Measurements from ENCODE around the gene NRN1. TPM values are rescaled to one million over a fixed set of nuclear protein-coding genes. Genes with fewer than 3 reads are reported as not detected.

The NRN1 gene, protein sequence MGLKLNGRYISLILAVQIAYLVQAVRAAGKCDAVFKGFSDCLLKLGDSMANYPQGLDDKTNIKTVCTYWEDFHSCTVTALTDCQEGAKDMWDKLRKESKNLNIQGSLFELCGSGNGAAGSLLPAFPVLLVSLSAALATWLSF
- 13.1 TPM for total RNA-seq

DNA sequence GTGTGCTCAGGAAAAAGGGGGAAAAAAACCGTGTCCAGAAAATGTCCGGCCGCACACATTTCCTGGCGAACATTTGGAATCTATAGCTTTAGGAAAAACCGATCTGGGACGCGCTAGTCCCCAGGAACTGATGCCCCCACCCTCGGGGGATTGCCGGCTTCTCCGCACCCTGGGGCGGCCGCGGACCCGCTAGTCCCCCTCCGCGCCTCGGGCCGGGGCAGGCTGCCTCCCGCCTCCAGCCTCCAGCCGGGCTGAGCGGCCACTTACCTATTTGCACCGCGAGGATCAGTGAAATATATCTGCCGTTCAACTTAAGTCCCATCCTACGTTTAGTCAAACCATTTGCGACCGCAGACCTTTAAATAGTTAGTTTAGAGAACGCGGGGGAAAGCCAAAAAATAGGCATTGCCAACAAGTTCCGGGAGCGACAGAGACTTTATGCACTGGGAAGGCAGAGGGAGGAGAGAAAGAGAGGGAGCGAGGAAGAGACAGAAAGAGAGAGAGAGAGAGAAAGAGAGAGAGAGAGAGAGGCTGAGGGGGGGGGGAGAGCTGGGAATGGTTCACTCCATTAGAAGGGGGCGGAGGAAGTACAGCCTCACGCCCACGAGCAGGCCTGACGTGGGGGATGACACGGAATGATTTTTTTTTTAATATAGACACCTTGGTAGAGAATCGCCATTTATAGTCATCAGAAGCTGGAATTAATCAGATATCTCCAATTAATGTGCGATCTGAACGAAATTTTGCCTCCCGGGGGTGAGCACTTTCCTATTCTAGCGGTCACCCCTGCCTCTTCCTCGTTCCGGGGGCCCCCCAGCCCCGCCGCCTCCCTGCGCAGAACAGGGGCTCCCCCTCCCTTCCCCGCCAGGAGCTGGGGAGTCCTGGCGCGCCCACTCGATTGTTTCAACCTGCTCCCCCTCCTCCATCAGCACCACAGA lies at the start of gene NRN1:
Gene NRN1 (minus strand): TSS at position 498 of the 938 bp plus-strand sequence. CDS start 176 bp downstream, at position 322.

